H9 (cell line): ENCODE data around the gene AHDC1. TPM values are rescaled to one million over a fixed set of nuclear protein-coding genes. Genes with fewer than 3 reads are reported as not detected.

ENCODE experiments used
- DNase-seq: peaks from one replicate; pipeline ENCODE4 v3.0.0-alpha.2; 2017
- H2AFZ ChIP-seq: one replicate; pipeline ENCODE4 v1.6.1; 2013; ENCODE audit warnings: mild to moderate bottlenecking, low read length, control low read depth, moderate library complexity
- H2AK5ac ChIP-seq: 2 replicates; pipeline ENCODE4 v1.6.1; 2013; ENCODE audit warnings: low read length, control low read depth, mixed read lengths; ENCODE audit not compliant: insufficient read length
- H2BK120ac ChIP-seq: one replicate; pipeline ENCODE4 v1.6.1; 2013; ENCODE audit warnings: low read depth, mild to moderate bottlenecking, low read length, control low read depth, inconsistent platforms; ENCODE audit not compliant: poor library complexity, severe bottlenecking
- H2BK12ac ChIP-seq: 2 replicates; pipeline ENCODE4 v1.6.1; 2013; ENCODE audit warnings: low read length, control low read depth, mixed read lengths, low read depth; ENCODE audit not compliant: insufficient read length
- H2BK15ac ChIP-seq: 2 replicates; pipeline ENCODE4 v1.6.1; 2013; ENCODE audit warnings: low read depth, low read length, control low read depth
- H2BK20ac ChIP-seq: one replicate; pipeline ENCODE4 v1.6.1; 2013; ENCODE audit warnings: low read depth, mild to moderate bottlenecking, low read length, control low read depth, inconsistent platforms; ENCODE audit not compliant: poor library complexity, severe bottlenecking
- H2BK5ac ChIP-seq: 2 replicates; pipeline ENCODE4 v1.6.1; 2013; ENCODE audit warnings: low read length, control low read depth, mixed read lengths; ENCODE audit not compliant: insufficient read length
- H3K14ac ChIP-seq: 2 replicates; pipeline ENCODE4 v1.6.1; 2013; ENCODE audit warnings: low read length, control low read depth; ENCODE audit not compliant: insufficient read depth
- H3K18ac ChIP-seq: 2 replicates; pipeline ENCODE4 v1.6.1; 2013; ENCODE audit warnings: low read depth, mild to moderate bottlenecking, mixed read lengths, low read length, control low read depth; ENCODE audit not compliant: insufficient read length
- H3K23ac ChIP-seq: 2 replicates; pipeline ENCODE4 v1.6.1; 2013; ENCODE audit warnings: low read length, control low read depth, mixed read lengths, low read depth; ENCODE audit not compliant: insufficient read length
- H3K23me2 ChIP-seq: 2 replicates; pipeline ENCODE4 v1.6.1; 2013; ENCODE audit warnings: low read depth, mild to moderate bottlenecking, mixed read lengths, low read length, control low read depth; ENCODE audit not compliant: insufficient read length, poor library complexity, severe bottlenecking
- H3K27ac ChIP-seq: 2 replicates; pipeline ENCODE4 v1.5.1; 2013; ENCODE audit warnings: low read length, control low read depth, mixed read lengths, low read depth; ENCODE audit not compliant: insufficient read length
- H3K27me3 ChIP-seq: 2 replicates; pipeline ENCODE4 v1.6.1; 2013; ENCODE audit warnings: low read length, control low read depth, inconsistent platforms; ENCODE audit not compliant: insufficient read depth
- H3K4ac ChIP-seq: 2 replicates; pipeline ENCODE4 v1.6.1; 2013; ENCODE audit warnings: low read depth, mild to moderate bottlenecking, control low read depth, inconsistent platforms, low read length, moderate library complexity
- H3K4me1 ChIP-seq: 2 replicates; pipeline ENCODE4 v1.6.1; 2013; ENCODE audit warnings: low read length, control low read depth, inconsistent platforms; ENCODE audit not compliant: insufficient read depth
- H3K4me2 ChIP-seq: 2 replicates; pipeline ENCODE4 v1.6.1; 2013; ENCODE audit warnings: low read length, control low read depth, mixed read lengths; ENCODE audit not compliant: insufficient read length, insufficient read depth
- H3K56ac ChIP-seq: 2 replicates; pipeline ENCODE4 v1.6.1; 2013; ENCODE audit warnings: low read depth, mild to moderate bottlenecking, mixed read lengths, low read length, control low read depth; ENCODE audit not compliant: insufficient read length
- H3K79me1 ChIP-seq: 2 replicates; pipeline ENCODE4 v1.6.1; 2013; ENCODE audit warnings: low read depth, mild to moderate bottlenecking, moderate library complexity, low read length, control low read depth, inconsistent platforms; ENCODE audit not compliant: insufficient read depth, poor library complexity, severe bottlenecking
- H3K79me2 ChIP-seq: 2 replicates; pipeline ENCODE4 v1.6.1; 2013; ENCODE audit warnings: low read length, control low read depth, inconsistent platforms; ENCODE audit not compliant: insufficient read depth
- H3K9ac ChIP-seq: 2 replicates; pipeline ENCODE4 v1.6.1; 2013; ENCODE audit warnings: low read length, control low read depth, mixed read lengths; ENCODE audit not compliant: insufficient read length; ENCODE audit errors: extremely low read depth
- H3K9me3 ChIP-seq: one replicate; pipeline ENCODE4 v1.6.1; 2013; ENCODE audit warnings: low read depth, low read length, inconsistent platforms; ENCODE audit not compliant: control insufficient read depth
- H3T11ph ChIP-seq: one replicate; pipeline ENCODE4 v1.6.1; 2013; ENCODE audit warnings: mild to moderate bottlenecking, low read length, control low read depth, inconsistent platforms
- H4K20me1 ChIP-seq: one replicate; pipeline ENCODE4 v1.6.1; 2013; ENCODE audit not compliant: control insufficient read depth, insufficient read length, insufficient read depth
- H4K5ac ChIP-seq: 2 replicates; pipeline ENCODE4 v1.6.1; 2013; ENCODE audit warnings: low read depth, mild to moderate bottlenecking, mixed read lengths, low read length, control low read depth; ENCODE audit not compliant: insufficient read length
- H4K8ac ChIP-seq: replicated peaks from 2 replicates; pipeline ENCODE4 v1.6.1; 2013; ENCODE audit warnings: low read length, control low read depth, mixed read lengths, low read depth; ENCODE audit not compliant: insufficient read length
- H4K91ac ChIP-seq: 2 replicates; pipeline ENCODE4 v1.6.1; 2013; ENCODE audit warnings: low read depth, mild to moderate bottlenecking, moderate library complexity, mixed read lengths, low read length, control low read depth; ENCODE audit not compliant: insufficient read length
- H3K27ac Mint-ChIP-seq, 3 experiments: 2 replicates in 2 of 3; 3 replicates in 1 of 3; pipeline ENCODE4 v1.8.0; 2020 to 2021; ENCODE audit warnings: mixed read lengths in 3 of 3, mild to moderate bottlenecking in 1 of 3, moderate library complexity in 1 of 3
- H3K27me3 Mint-ChIP-seq: 2 replicates; pipeline ENCODE4 v1.8.0; 2021; ENCODE audit warnings: low read depth, mild to moderate bottlenecking, moderate library complexity, mixed read lengths
- H3K36me3 Mint-ChIP-seq, 3 experiments: 2 replicates in 2 of 3; 3 replicates in 1 of 3; pipeline ENCODE4 v1.8.0; 2020 to 2021; ENCODE audit warnings: low read depth in 3 of 3, mixed read lengths in 3 of 3; ENCODE audit not compliant: insufficient read depth in 1 of 3
- H3K4me1 Mint-ChIP-seq, 2 experiments: 2 replicates each; pipeline ENCODE4 v1.8.0; 2020; ENCODE audit warnings: mixed read lengths in 2 of 2
- H3K4me3 Mint-ChIP-seq, 2 experiments: 2 replicates in 1 of 2; 3 replicates in 1 of 2; pipeline ENCODE4 v1.8.0; 2020 to 2021; ENCODE audit warnings: mild to moderate bottlenecking in 2 of 2, mixed read lengths in 2 of 2, moderate library complexity in 1 of 2
- H3K9me3 Mint-ChIP-seq, 2 experiments: 2 replicates in 1 of 2; 3 replicates in 1 of 2; pipeline ENCODE4 v1.8.0; 2020; ENCODE audit warnings: mild to moderate bottlenecking in 2 of 2, mixed read lengths in 2 of 2, moderate library complexity in 1 of 2
- CTCF ChIP-seq: fragments of 200-600 bp; sonication (generic); conservative IDR thresholded peaks from 3 replicates; pipeline ENCODE4 v1.8.0; 2021; ENCODE audit warnings: antibody characterized with exemption, mild to moderate bottlenecking
- WGBS: extraction: QIAGEN DNeasy Blood & Tissue Kit; methylation state at CpG from one replicate; pipeline ENCODE4 v1.1.7; 2013; ENCODE audit warnings: missing lambda C conversion rate, low lambda C conversion rate, mixed read lengths; ENCODE audit not compliant: insufficient read length; ENCODE audit errors: extremely low coverage; 5-methylcytosine and 5-hydroxymethylcytosine counted together
- total RNA-seq: library from RNA; stranded (reverse); gene quantifications from 2 replicates; pipeline ENCODE4 v1.2.1, GENCODE V29; 2021

Gene AHDC1
- total RNA-seq, 1 experiment from 2014 or later = 29.4 TPM

GRCh38 chr1:27614043-27614624 is 10.2 kb upstream of the AHDC1 start:
- whole genome bisulfite sequencing = no CpG with 5 or more reads among the region's 16 CpGs

More at GRCh38 chr1:27614043-27614624, 10.2 kb upstream of the AHDC1 start:
- Histone ChIP-seq H3K4me2 (peak overlapping the region; percentile 75), H2BK120ac (no peak overlapping the region), H2BK5ac (no peak overlapping the region), H4K20me1 (no peaks in the 10 kb centered on the region), H2AFZ (no peak overlapping the region), H2AK5ac (no peak overlapping the region), H3K4ac (no peak overlapping the region), H3T11ph (no peak overlapping the region), H3K79me1 (no peaks in the 10 kb centered on the region), H3K14ac (no peak overlapping the region), H3K4me1 (no peaks in the 10 kb centered on the region), H2BK15ac (no peak overlapping the region), H3K56ac (no peak overlapping the region), H4K5ac (no peak overlapping the region), H3K9ac (no peak overlapping the region), H3K9me3 (no peaks in the 10 kb centered on the region), H3K27ac (no peak overlapping the region), H3K23ac (no peak overlapping the region), H3K18ac (no peak overlapping the region), H2BK12ac (no peak overlapping the region), H3K79me2 (no peaks in the 10 kb centered on the region), H4K91ac (no peak overlapping the region), H3K27me3 (no peaks in the 10 kb centered on the region), H3K23me2 (peaks cover 6% of the 10 kb centered on the region), H4K8ac (no peak overlapping the region), H2BK20ac (no peak overlapping the region)
- no peak for TF ChIP-seq CTCF
- peaks cover 21 to 24% of the 10 kb centered on the region in 2 experiments for H3K4me1 Mint-ChIP-seq
- no peaks in the 10 kb centered on the region for H3K36me3 Mint-ChIP-seq
- no peak for DNase-seq
- H3K9me3 Mint-ChIP-seq = no peaks in the 10 kb centered on the region
- peak overlapping the region; percentile 77 to 85; a peak in 4 of 5 replicates for H3K4me3 Mint-ChIP-seq
- no peak overlapping the region for H3K27ac Mint-ChIP-seq
- peaks cover 29% of the 10 kb centered on the region for H3K27me3 Mint-ChIP-seq
